Ovary (tissue), 3 donors: ENCODE measurements around the gene BEX2.

Experiments used
- CTCF ChIP-seq, 3 donors: fragments of 450-650 bp in 2 of 3; fragments of 200-600 bp in 1 of 3; IDR thresholded peaks; one replicate each; pipeline versions ENCODE4 v1.5.1 to v1.8.0; 2016 to 2022; ENCODE audit warnings: antibody characterized with exemption in 3 of 3, mild to moderate bottlenecking in 1 of 3
- POLR2A ChIP-seq: fragments of 450-650 bp; IDR thresholded peaks from one replicate; pipeline ENCODE4 v1.6.1; 2017; ENCODE audit warnings: antibody characterized with exemption, mild to moderate bottlenecking, moderate library complexity
- donor health status: DM: no; HTN: no; CAD: no.

- TF ChIP-seq CTCF (IDR thresholded peaks at IDR 0.05) (no peak), POLR2A (no peak)
These were observed 6.1 kb downstream of the BEX2 start for GRCh38 chrX:103304705-103305104.
